ENCODE measurements around the gene TSC2.

Gene TSC2

DNA sequence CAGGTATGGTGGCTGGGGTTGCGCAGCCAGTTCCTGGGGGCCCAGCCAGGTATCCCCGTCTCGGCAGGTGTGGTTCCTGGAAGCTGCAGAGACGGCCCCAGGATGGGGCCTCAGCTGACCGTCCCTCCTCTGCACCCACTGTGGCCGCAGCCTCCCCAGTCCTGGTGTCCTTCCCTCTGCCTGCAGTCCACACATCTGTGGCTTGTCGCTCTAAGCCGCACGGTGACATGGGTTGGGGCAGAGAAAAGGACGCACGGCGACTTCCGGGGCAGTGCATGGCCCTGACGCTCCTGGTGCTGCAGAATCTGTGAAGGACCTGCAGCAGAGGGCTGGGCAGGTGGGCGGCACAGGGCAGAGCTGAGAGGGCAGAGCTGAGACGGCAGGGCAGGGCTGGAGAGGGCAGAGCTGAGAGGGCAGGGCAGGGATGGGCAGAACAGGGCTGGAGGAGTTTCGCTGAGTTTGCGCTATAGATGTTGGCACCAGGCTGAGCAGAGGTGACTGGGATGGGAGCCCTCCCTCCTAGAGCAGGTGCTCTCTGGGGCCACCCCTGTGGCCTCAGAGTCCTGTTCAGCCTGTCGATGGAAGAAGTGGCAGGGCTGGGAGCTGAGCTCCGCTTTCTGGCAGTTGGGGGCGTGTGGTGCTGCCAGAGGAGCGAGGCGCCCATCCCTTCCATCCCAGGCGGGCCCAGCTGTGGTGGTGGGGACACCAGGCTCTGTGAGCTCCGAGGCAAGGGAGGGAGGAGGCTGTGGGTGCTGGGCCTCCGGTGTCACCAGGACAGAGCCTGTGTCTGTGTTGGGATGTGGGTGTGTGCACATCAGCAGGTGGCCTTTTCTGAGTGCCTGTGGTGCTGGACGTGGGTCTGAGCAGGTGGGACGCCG is 23.0 kb downstream of the TSC2 start:
- no peak for DNase-seq (ENCODE audit: low read depth in 2 of 2)

GRCh38 chr16:2071454-2072202 is 23.8 kb downstream of the TSC2 start:
- no peak for DNase-seq (ENCODE audit: low read depth in 2 of 2)

GRCh38 chr16:2072926-2073325 is 25.1 kb downstream of the TSC2 start:
- no peak for DNase-seq (ENCODE audit: low read depth in 2 of 2)

GRCh38 chr16:2074071-2074470 is 26.3 kb downstream of the TSC2 start:
- DNase-seq (ENCODE audit: low read depth in 2 of 2), result no peak

- DNase-seq (ENCODE audit: low read depth in 2 of 2), result no peak
These were observed 27.8 kb downstream of the TSC2 start for GRCh38 chr16:2075631-2076030.

GRCh38 chr16:2076072-2076865 is 28.5 kb downstream of the TSC2 start:
- DNase-seq (ENCODE audit: low read depth in 2 of 2), result no peak

GRCh38 chr16:2077016-2077415 is 29.2 kb downstream of the TSC2 start:
- DNase-seq (ENCODE audit: low read depth in 2 of 2), result no peak

GRCh38 chr16:2077696-2078095 is 29.9 kb downstream of the TSC2 start:
- DNase-seq (ENCODE audit: low read depth in 2 of 2), result no peak

- DNase-seq (ENCODE audit: low read depth in 2 of 2), result no peak
These were observed 30.3 kb downstream of the TSC2 start for GRCh38 chr16:2078096-2078495.

GRCh38 chr16:2078691-2079090 is 30.9 kb downstream of the TSC2 start:
- no peak for DNase-seq (ENCODE audit: low read depth in 2 of 2)

GRCh38 chr16:2079311-2079800 is 31.6 kb downstream of the TSC2 start:
- DNase-seq (ENCODE audit: low read depth in 2 of 2), result no peak

DNA sequence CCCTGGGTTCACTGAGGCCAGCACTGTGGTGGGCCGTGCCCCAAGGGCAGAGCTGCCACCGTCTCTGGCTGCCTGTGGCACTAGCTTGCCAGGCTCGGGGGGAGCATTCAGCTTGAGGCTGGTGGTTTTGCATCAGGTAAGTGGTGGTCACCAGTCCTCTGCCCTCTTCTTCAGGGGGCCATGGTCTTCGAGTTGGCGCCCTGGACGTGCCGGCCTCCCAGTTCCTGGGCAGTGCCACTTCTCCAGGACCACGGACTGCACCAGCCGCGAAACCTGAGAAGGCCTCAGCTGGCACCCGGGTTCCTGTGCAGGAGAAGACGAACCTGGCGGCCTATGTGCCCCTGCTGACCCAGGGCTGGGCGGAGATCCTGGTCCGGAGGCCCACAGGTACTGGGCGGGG is 32.2 kb downstream of the TSC2 start:
- no peak for DNase-seq (ENCODE audit: low read depth in 2 of 2)

DNA sequence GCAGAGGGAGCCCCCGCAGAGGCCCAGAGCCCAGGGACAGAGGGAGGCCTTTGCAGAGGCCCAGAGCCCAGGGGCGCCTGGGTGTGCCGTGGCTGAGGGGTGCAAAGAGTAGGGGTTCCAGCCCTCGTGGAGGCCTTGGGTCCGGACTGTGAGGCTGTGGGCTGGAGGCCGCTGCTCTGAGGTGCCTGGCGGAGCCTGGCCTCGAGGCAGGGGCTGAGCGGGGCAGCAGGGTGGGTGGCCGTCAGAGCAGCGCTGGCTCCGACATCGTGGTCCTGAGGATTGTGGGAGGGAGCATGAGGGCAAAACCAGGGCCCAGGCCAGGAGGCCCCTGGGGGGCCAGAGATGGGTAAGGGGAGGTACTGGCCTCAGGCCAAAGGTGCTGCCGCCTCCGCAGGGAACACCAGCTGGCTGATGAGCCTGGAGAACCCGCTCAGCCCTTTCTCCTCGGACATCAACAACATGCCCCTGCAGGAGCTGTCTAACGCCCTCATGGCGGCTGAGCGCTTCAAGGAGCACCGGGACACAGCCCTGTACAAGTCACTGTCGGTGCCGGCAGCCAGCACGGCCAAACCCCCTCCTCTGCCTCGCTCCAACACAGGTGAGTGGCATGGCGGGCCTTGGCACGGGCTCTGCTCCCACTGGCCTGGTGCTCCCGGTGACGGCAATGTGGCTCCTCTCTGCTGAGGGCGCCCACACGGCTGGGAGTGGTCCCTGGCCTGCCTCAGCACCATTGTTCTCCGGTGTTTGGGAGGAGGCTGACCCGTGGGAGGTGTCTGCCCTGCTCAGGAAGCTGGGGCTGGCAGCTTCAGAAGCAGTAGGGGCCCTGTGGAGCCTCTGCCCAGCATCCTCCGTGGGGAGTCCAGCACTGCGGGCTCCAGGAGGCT is 33.7 kb downstream of the TSC2 start:
- DNase-seq (ENCODE audit: low read depth in 2 of 2), result no peak

GRCh38 chr16:2082171-2082982 is 34.6 kb downstream of the TSC2 start:
- no peak for DNase-seq (ENCODE audit: low read depth in 2 of 2)

- DNase-seq (ENCODE audit: low read depth in 2 of 2), result no peak
These were observed 35.2 kb downstream of the TSC2 start for GRCh38 chr16:2082983-2083364.

- DNase-seq (ENCODE audit: low read depth in 2 of 2), result no peak
These were observed 35.6 kb downstream of the TSC2 start for GRCh38 chr16:2083409-2083808.

GRCh38 chr16:2083876-2084780 is 36.3 kb downstream of the TSC2 start:
- no peak for DNase-seq (ENCODE audit: low read depth in 2 of 2)

DNA sequence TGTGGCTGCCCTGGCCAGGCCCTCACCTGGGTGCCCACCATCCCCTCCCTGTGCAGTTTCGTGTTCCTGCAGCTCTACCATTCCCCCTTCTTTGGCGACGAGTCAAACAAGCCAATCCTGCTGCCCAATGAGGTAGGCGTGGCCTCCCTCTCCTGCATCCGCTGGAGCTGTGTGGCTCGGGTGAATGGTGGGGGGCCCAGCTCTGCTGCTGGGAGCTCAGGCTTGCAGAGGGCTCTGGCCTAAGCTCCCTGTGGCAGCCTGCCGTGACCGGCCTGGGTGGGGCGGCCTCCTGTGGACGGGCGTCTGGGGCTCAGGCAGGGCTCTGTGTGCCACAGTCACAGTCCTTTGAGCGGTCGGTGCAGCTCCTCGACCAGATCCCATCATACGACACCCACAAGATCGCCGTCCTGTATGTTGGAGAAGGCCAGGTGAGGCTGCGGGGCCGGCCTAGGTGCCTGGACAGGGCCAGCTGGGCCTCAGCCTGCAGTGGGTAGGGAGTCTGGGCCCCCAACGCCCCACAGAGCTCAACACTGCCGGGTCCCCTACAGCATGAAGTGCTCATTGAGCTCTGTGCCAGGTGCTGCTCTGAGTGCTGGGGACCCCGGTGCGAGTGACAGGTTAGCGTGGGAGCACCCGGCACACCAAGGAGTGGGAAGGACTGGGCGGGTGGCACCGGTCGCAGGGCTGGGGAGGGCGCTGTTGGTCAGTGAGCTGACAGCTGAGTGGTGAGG is 37.3 kb downstream of the TSC2 start:
- DNase-seq (ENCODE audit: low read depth in 2 of 2), result no peak

GRCh38 chr16:2085669-2086068 is 37.9 kb downstream of the TSC2 start:
- no peak for DNase-seq (ENCODE audit: low read depth in 2 of 2)
